ENCODE results near the gene HSD17B4. TPM values are rescaled to one million over a fixed set of nuclear protein-coding genes. Genes with fewer than 3 reads are reported as not detected.
"Not testable (repeated sequence)": the region's sequence is repeated elsewhere in the genome, so short reads cannot be mapped to it uniquely, and the experiment has no call there.

The HSD17B4 gene
- total RNA-seq, 1 experiment from 2014 or later = 142 TPM

- CTCF ChIA-PET; POLR2A ChIA-PET; H2AFZ ChIP-seq (ENCODE audit: low read depth, low read length, poor library complexity, severe bottlenecking); ATAC-seq; BruUV-seq (replicated peaks); H3K4me2 ChIP-seq (ENCODE audit: low read length); H3K9me3 ChIP-seq (ENCODE audit: control insufficient read depth in 1 of 2, insufficient read depth in 1 of 2, low read depth in 1 of 2, low read length in 2 of 2); H3K9ac ChIP-seq (ENCODE audit: low read length); intact Hi-C loops (cut with micrococcal nuclease); H3K79me2 ChIP-seq (ENCODE audit: insufficient read depth, low read length); H3K9me2 ChIP-seq (ENCODE audit: insufficient read depth); RAD21 ChIA-PET (ENCODE audit: low non-redundant PET in 1 of 2, low total read pairs in 2 of 2, uncharacterized antibody in 2 of 2, unreplicated experiment in 2 of 2); H3K27ac ChIP-seq (ENCODE audit: low read depth, low read length); H4K20me1 ChIP-seq (ENCODE audit: insufficient read depth); H3K36me3 ChIP-seq (ENCODE audit: control insufficient read depth in 1 of 2, insufficient read depth in 2 of 2, low read length in 2 of 2); H3K27me3 ChIP-seq (ENCODE audit: insufficient read depth, low read length); DNase-seq (ENCODE audit: low read depth, low spot score); H3K4me3 ChIP-seq (replicated peaks in 1 of 2; ENCODE audit: low read depth in 1 of 2, low read length in 2 of 2); H3K4me1 ChIP-seq (ENCODE audit: control insufficient read depth in 1 of 2, insufficient read depth in 2 of 2, low read length in 2 of 2): not testable (repeated sequence)
These were observed 64.8 kb downstream of the HSD17B4 start for GRCh38 chr5:119517115-119517514.

DNA sequence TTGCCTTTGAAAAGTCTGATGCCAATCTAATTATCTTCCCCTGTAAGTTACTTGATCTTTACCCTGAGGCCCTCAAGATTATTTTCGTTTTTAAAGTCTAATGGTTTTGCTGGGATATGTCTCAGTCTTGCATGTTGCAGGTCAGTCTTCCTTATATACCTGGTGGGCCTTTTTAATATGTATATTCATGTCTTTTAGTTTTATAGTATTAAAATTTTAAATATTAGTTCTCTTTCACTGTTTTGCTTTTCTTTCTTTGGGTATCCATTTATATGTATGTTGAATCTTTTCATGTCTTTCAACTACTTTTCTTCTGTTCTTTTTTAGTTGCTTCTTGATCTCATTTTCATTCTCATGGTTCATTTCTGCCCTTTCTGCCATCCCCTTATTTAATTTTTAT lies 68.9 kb downstream of the HSD17B4 start:
- TF ChIP-seq EZH2phosphoT487 (IDR thresholded peaks at IDR 0.05; ENCODE audit: borderline replicate concordance) (no peak), CEBPB (IDR thresholded peaks at IDR 0.05; ENCODE audit: low read depth) (no peak), POLR2AphosphoS5 (IDR thresholded peaks at IDR 0.05; ENCODE audit: low read depth, low read length) (no peak)
- Histone ChIP-seq H3K27ac (ENCODE audit: low read depth, low read length) (no peak overlapping the region), H4K20me1 (ENCODE audit: insufficient read depth) (no peaks in the 10 kb centered on the region), H3K27me3 (ENCODE audit: insufficient read depth, low read length) (no peaks in the 10 kb centered on the region), H3K79me2 (ENCODE audit: insufficient read depth, low read length) (no peaks in the 10 kb centered on the region), H3K9me2 (ENCODE audit: insufficient read depth) (no peaks in the 10 kb centered on the region), H3K9ac (ENCODE audit: low read length) (no peak overlapping the region), H3K36me3 (ENCODE audit: control insufficient read depth in 1 of 2, insufficient read depth in 2 of 2, low read length in 2 of 2) (no peaks in the 10 kb centered on the region), H2AFZ (ENCODE audit: low read depth, low read length, poor library complexity, severe bottlenecking) (no peak overlapping the region), H3K4me3 (replicated peaks in 1 of 2; ENCODE audit: low read depth in 1 of 2, low read length in 2 of 2) (no peak overlapping the region), H3K4me1 (ENCODE audit: control insufficient read depth in 1 of 2, insufficient read depth in 2 of 2, low read length in 2 of 2) (no peaks in the 10 kb centered on the region), H3K4me2 (ENCODE audit: low read length) (no peak overlapping the region), H3K9me3 (ENCODE audit: control insufficient read depth in 1 of 2, insufficient read depth in 1 of 2, low read depth in 1 of 2, low read length in 2 of 2) (no peaks in the 10 kb centered on the region)
- intact Hi-C loops (cut with micrococcal nuclease) = no loop called here
- ChIA-PET CTCF (no interaction called here), RAD21 (ENCODE audit: low non-redundant PET in 1 of 2, low total read pairs in 2 of 2, uncharacterized antibody in 2 of 2, unreplicated experiment in 2 of 2) (no interaction called here), POLR2A (no interaction called here)
- DNase-seq (ENCODE audit: low read depth, low spot score) = no peak
- ATAC-seq = no peak
- BruUV-seq (replicated peaks) = no TSS peak

- Histone ChIP-seq H3K27ac (ENCODE audit: low read depth, low read length) (no peak overlapping the region), H3K4me2 (ENCODE audit: low read length) (no peak overlapping the region), H3K27me3 (ENCODE audit: insufficient read depth, low read length) (no peaks in the 10 kb centered on the region), H3K79me2 (ENCODE audit: insufficient read depth, low read length) (no peaks in the 10 kb centered on the region), H2AFZ (ENCODE audit: low read depth, low read length, poor library complexity, severe bottlenecking) (no peak overlapping the region), H3K36me3 (ENCODE audit: control insufficient read depth in 1 of 2, insufficient read depth in 2 of 2, low read length in 2 of 2) (peaks cover 0 to 3% of the 10 kb centered on the region in 2 experiments; a peak in 1 of 4 replicates), H3K4me3 (replicated peaks in 1 of 2; ENCODE audit: low read depth in 1 of 2, low read length in 2 of 2) (no peak overlapping the region), H3K9me3 (ENCODE audit: control insufficient read depth in 1 of 2, insufficient read depth in 1 of 2, low read depth in 1 of 2, low read length in 2 of 2) (no peaks in the 10 kb centered on the region), H4K20me1 (ENCODE audit: insufficient read depth) (no peaks in the 10 kb centered on the region), H3K9me2 (ENCODE audit: insufficient read depth) (no peaks in the 10 kb centered on the region), H3K4me1 (ENCODE audit: control insufficient read depth in 1 of 2, insufficient read depth in 2 of 2, low read length in 2 of 2) (no peaks in the 10 kb centered on the region), H3K9ac (ENCODE audit: low read length) (no peak overlapping the region)
- ChIA-PET POLR2A (no interaction called here), CTCF (no interaction called here), RAD21 (ENCODE audit: low non-redundant PET in 1 of 2, low total read pairs in 2 of 2, uncharacterized antibody in 2 of 2, unreplicated experiment in 2 of 2) (no interaction called here)
- DNase-seq (ENCODE audit: low read depth, low spot score) = no peak
- intact Hi-C loops (cut with micrococcal nuclease) = no loop called here
- TF ChIP-seq, protein P1, sequence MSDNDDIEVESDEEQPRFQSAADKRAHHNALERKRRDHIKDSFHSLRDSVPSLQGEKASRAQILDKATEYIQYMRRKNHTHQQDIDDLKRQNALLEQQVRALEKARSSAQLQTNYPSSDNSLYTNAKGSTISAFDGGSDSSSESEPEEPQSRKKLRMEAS (IDR thresholded peaks at IDR 0.05) = no peak
- TF ChIP-seq YY1 (IDR thresholded peaks at IDR 0.05; ENCODE audit: extremely low read depth, insufficient replicate concordance, low read depth, low read length) (no peak), ZFX (IDR thresholded peaks at IDR 0.05) (no peak), JUND (IDR thresholded peaks at IDR 0.05) (no peak), SP1 (IDR thresholded peaks at IDR 0.05; ENCODE audit: low read depth) (no peak), TCF7L2 (IDR thresholded peaks at IDR 0.05; ENCODE audit: borderline replicate concordance, extremely low read depth, insufficient read depth, insufficient read length) (no peak), SRF (IDR thresholded peaks at IDR 0.05; ENCODE audit: low read depth) (no peak)
- TF ChIP-seq, protein P2, sequence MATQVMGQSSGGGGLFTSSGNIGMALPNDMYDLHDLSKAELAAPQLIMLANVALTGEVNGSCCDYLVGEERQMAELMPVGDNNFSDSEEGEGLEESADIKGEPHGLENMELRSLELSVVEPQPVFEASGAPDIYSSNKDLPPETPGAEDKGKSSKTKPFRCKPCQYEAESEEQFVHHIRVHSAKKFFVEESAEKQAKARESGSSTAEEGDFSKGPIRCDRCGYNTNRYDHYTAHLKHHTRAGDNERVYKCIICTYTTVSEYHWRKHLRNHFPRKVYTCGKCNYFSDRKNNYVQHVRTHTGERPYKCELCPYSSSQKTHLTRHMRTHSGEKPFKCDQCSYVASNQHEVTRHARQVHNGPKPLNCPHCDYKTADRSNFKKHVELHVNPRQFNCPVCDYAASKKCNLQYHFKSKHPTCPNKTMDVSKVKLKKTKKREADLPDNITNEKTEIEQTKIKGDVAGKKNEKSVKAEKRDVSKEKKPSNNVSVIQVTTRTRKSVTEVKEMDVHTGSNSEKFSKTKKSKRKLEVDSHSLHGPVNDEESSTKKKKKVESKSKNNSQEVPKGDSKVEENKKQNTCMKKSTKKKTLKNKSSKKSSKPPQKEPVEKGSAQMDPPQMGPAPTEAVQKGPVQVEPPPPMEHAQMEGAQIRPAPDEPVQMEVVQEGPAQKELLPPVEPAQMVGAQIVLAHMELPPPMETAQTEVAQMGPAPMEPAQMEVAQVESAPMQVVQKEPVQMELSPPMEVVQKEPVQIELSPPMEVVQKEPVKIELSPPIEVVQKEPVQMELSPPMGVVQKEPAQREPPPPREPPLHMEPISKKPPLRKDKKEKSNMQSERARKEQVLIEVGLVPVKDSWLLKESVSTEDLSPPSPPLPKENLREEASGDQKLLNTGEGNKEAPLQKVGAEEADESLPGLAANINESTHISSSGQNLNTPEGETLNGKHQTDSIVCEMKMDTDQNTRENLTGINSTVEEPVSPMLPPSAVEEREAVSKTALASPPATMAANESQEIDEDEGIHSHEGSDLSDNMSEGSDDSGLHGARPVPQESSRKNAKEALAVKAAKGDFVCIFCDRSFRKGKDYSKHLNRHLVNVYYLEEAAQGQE (IDR thresholded peaks at IDR 0.05; ENCODE audit: low read depth) = no peak
- no TSS peak for BruUV-seq (replicated peaks)
- ATAC-seq = no peak
These were observed 70.5 kb downstream of the HSD17B4 start for GRCh38 chr5:119522841-119523240.

Measured in HCT116 (cell line).